Psoas muscle (tissue), 8 donors: ENCODE results near the gene SUCLG1. TPM values are rescaled to one million over a fixed set of nuclear protein-coding genes. Genes with fewer than 3 reads are reported as not detected.

Experiments
- ATAC-seq, 4 donors: fragments of 200-7000 bp; cut with Tn5 transposase; one replicate each; pipeline ENCODE4 v1.9.1; 2020; ENCODE audit warnings: moderate library complexity in 3 of 4, mild to moderate bottlenecking in 2 of 4
- DNase-seq, 2 donors: peaks; one replicate each; pipeline ENCODE4 v3.0.0-alpha.2; 2020
- H3K27ac ChIP-seq: fragments of 200-600 bp; one replicate; pipeline ENCODE4 v1.8.0; 2022
- H3K27me3 ChIP-seq, 3 donors: fragments of 200-600 bp in 1 of 3; one replicate each; pipeline versions ENCODE4 v1.6.1 to v1.8.0; 2013 to 2022; ENCODE audit warnings: low read length in 2 of 3, mild to moderate bottlenecking in 2 of 3, moderate library complexity in 1 of 3; ENCODE audit not compliant: insufficient read depth in 3 of 3
- H3K36me3 ChIP-seq, 2 donors: fragments of 200-600 bp in 1 of 2; one replicate each; pipeline versions ENCODE4 v1.6.1 to v1.8.0; 2013 to 2022; ENCODE audit warnings: low read depth in 1 of 2, mild to moderate bottlenecking in 1 of 2, moderate library complexity in 1 of 2; ENCODE audit not compliant: insufficient read depth in 1 of 2
- H3K4me1 ChIP-seq: fragments of 200-600 bp; one replicate; pipeline ENCODE4 v1.8.0; 2022
- H3K4me3 ChIP-seq: fragments of 200-600 bp; one replicate; pipeline ENCODE4 v1.8.0; 2022; ENCODE audit warnings: mild to moderate bottlenecking
- H3K9me3 ChIP-seq: fragments of 200-600 bp; one replicate; pipeline ENCODE4 v1.8.0; 2022
- CTCF ChIP-seq: fragments of 200-600 bp; IDR thresholded peaks from one replicate; pipeline ENCODE4 v1.8.0; 2022; ENCODE audit warnings: antibody characterized with exemption
- WGBS, 3 donors: extraction: QIAGEN DNeasy Blood & Tissue Kit; methylation state at CpG; one replicate each; pipeline versions ENCODE4 v1.1.6 to v1.1.7; 2013; 5-methylcytosine and 5-hydroxymethylcytosine counted together
- intact Hi-C, 2 donors: fragments of 100-400 bp; cut with DNase I; formaldehyde crosslinking; loops; one replicate each; pipeline versions ENCODE4 v1.11.0 to v1.14.2; 2022
- polyA plus RNA-seq, 3 donors: library from polyadenylated mRNA; stranded (reverse); fragments of 200-250 nt; gene quantifications; one replicate each; pipeline ENCODE4 v1.2.3, GENCODE V29; 2013
- total RNA-seq, 4 donors: library from RNA; stranded (reverse); fragmentation: NEBNext Ultra II Directional in 2 of 4; extraction: Animal tissue kit (Norgen Biotek cat#: 25700) in 2 of 4; gene quantifications; one replicate each; pipeline versions ENCODE4 v1.2.1 to v1.2.4, GENCODE V29; 2021 to 2023
- donor health status: healthy with polysubstance abuse.
- donor health status: DM: no; HTN: no; CAD: no; lungs with moderate emphysema.
- donor health status: Bipolar disorder and iron deficiency.
- donor health status: healthy.
- donor health status: DM: yes; HTN: yes; CAD: no.
- donor health status: DM: no; HTN: no; CAD: no.
- donor health status: DM: no; HTN: no; CAD: no.
- donor health status: DM: yes; HTN: yes; CAD: no.

Gene SUCLG1
- total and polyA plus RNA-seq, 7 donors: 112 to 184 (median 164) TPM

DNA sequence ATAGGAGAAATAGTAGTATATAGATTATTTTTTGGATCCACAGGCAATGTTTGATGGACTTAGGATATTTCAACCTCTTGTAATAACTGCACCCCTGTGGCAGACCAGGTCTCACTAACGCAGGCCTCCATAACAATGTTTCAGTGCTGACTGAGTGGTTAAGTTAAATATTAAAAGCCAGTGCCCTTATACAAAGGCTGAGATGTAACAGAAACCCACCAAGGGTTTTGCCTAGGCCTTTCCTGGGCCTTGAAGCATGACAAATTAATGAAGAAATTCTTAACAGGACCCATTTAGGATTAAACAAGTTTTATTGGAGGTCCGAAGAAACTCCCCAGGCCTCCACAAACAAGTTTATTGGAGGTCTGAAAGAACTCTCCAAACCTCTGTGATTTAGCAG is 1.6 kb upstream of the SUCLG1 start:
- no peak for DNase-seq
- no peak for TF ChIP-seq CTCF
- Histone ChIP-seq H3K36me3 (no peaks in the 10 kb centered on the region), H3K9me3 (no peaks in the 10 kb centered on the region), H3K4me1 (peaks cover 28% of the 10 kb centered on the region), H3K4me3 (no peak overlapping the region), H3K27ac (no peak overlapping the region), H3K27me3 (no peaks in the 10 kb centered on the region)
- no peak for ATAC-seq
- intact Hi-C loops: no loop called here
- WGBS, 3 donors: 85 to 97% (median 94%) methylated on average over 2 of the region's 2 CpGs

DNA sequence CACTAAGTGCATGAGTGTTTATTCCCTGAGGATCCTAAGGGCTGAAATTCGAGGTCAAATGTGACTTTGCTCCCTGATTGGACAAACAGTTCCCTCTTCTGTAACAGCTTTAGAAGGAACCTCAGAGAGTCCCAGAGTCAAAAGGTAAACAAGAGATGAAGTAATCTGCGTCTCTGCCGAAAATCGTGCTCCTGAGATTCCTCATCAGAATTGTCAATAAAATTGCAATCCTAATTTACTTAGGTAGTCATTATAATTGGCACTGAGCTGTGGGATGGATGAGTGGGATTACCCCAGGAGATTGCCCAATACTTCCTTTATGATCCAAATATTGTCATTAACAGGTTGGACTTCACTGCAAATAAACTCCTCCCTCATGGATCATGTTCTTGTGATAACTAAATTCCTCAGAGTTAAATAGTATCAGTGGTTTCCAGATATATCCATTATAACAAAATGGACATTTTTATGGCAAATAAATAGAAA is 907 bp upstream of the SUCLG1 start:
- no peak for ATAC-seq

DNA sequence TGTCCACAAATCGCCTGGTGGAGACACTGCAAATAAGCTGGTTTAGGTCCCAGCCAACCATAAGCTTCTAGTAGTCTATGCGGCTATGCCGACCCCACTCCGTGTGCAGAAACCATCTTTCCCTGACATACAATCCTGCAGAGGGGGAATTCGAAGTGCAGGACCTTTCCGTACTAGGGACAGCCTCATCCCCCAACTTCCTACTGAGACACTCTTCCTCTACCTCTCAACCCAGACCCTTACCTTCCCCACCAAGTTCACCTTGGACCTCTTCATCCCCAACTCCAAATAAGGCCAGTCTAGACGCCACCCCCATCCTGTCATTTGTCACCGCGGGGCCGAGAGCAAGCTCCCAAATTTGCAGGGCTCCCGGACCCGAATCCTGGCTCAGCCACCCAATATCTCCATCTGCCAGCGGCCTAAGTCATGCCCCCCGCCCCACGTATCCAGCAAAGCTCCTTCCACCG is 496 bp downstream of the SUCLG1 start:
- peaks cover 35% of the 10 kb centered on the region for H3K4me1 ChIP-seq
- no peak for TF ChIP-seq CTCF

More for the DNA sequence above, 907 bp upstream of the SUCLG1 start:
- Histone ChIP-seq H3K4me3 (peak overlapping the region; percentile 94), H3K9me3 (no peaks in the 10 kb centered on the region), H3K27me3 (no peaks in the 10 kb centered on the region), H3K27ac (no peak overlapping the region), H3K36me3 (no peaks in the 10 kb centered on the region), H3K4me1 (peaks cover 28% of the 10 kb centered on the region)
- DNase-seq: no peak
- intact Hi-C loops: no loop called here
- whole genome bisulfite sequencing, 3 donors: 16 to 20% (median 17%) methylated on average over 4 of the region's 4 CpGs
- no peak for TF ChIP-seq CTCF

DNA sequence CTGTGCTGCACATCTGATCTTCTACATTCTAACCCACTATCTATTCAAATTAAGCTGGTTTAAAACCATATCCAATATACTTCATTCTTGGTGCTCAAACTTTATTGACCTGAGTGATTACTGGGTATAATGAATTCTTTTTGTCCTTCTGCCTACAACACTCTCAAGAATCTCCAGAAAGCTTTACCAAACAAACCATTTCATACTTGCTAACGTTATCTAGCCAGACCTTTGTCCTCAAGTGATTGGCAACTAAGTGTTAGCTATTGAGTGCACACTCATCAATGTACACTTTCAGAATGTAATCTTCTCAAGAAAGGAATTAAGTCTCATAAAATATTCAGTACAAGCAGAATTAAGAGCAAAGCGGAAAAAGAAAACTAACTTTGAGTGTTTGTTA is 1.4 kb downstream of the SUCLG1 start:
- Histone ChIP-seq H3K4me3 (peak overlapping the region; percentile 94), H3K27me3 (no peaks in the 10 kb centered on the region), H3K36me3 (no peaks in the 10 kb centered on the region), H3K9me3 (no peaks in the 10 kb centered on the region), H3K4me1 (peaks cover 38% of the 10 kb centered on the region), H3K27ac (peak overlapping the region; percentile 90)
- no peak for DNase-seq
- intact Hi-C loops: no loop called here
- TF ChIP-seq CTCF: no peak
- no peak for ATAC-seq
- 51 to 67% (median 62%) methylated on average over 2 of the region's 2 CpGs for WGBS, 3 donors

More for the DNA sequence above, 496 bp downstream of the SUCLG1 start:
- H3K27me3 ChIP-seq: no peaks in the 10 kb centered on the region
- no peaks in the 10 kb centered on the region for H3K9me3 ChIP-seq
- H3K4me3 ChIP-seq: peak overlapping the region; percentile 94
- DNase-seq: no peak
- ATAC-seq: peak; percentile 37 to 64 (median 46)
- no peaks in the 10 kb centered on the region for H3K36me3 ChIP-seq
- intact Hi-C loops: no loop called here
- H3K27ac ChIP-seq: peak overlapping the region; percentile 90
- 0% methylated on average over 16 of the region's 16 CpGs for WGBS, 3 donors

- no peaks in the 10 kb centered on the region for H3K9me3 ChIP-seq
- no peak overlapping the region for H3K4me3 ChIP-seq
- no peak for ATAC-seq
- 47 to 61% (median 48%) methylated on average over 4 of the region's 4 CpGs for WGBS, 3 donors
- H3K4me1 ChIP-seq: peaks cover 53% of the 10 kb centered on the region
- H3K27ac ChIP-seq: no peak overlapping the region
- H3K27me3 ChIP-seq: no peaks in the 10 kb centered on the region
- no peak for DNase-seq
- no peaks in the 10 kb centered on the region for H3K36me3 ChIP-seq
- intact Hi-C loops: no loop called here
- no peak for TF ChIP-seq CTCF
These were observed 2.9 kb downstream of the SUCLG1 start for GRCh38 chr2:84456156-84456555.
